Measurements from ENCODE around the gene PET100.
"Not testable (repeated sequence)": the region's sequence is repeated elsewhere in the genome, so short reads cannot be mapped to it uniquely, and the experiment has no call there.

The PET100 gene

DNA sequence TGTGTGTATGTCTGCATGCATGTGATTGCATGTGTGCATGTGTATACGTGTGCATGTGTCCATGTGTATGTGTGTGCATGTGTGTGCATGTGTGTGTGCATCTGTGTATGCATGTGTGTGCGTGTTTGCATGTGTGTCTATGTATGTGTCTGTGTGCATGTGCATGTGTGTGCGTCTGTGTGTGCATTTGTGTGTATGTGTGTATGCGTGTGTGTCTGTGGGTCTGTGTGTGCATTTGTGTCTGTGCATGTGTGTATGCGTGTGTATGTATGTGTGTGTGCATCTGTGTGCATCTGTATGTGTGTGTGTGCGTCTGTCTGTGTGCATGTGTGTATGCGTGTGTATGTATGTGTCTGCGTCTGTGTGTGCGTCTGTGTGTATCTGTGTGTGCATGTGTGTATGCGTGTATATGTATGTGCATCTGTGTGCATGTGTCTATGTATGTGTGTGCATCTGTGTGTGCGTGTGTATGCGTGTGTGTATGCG, 10.3 kb downstream of the PET100 start:
- in situ Hi-C loops (cut with HindIII; ENCODE audit: low sequenced_read_pairs), result no loop called here

DNA sequence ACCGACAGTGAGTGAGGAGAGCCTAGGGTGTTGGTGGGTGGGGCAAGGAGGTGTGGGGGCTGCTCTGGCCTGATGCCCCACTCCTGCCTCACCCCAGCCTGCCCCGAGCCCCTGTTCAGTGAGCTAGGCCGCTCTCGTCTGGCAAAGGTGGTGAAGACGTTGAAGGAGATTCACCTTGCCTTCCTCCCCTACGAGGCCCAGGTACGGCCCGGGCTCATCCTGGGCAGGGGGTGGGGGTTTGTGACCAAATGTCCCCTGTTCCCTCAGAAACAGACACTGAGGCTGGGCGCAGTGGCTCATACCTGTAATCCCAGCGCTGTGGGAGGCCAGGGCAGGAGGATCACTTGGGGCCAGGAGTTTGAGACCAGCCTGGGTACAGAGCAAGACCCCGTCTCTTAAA, 11.2 kb downstream of the PET100 start:
- TF ChIP-seq, protein P1, sequence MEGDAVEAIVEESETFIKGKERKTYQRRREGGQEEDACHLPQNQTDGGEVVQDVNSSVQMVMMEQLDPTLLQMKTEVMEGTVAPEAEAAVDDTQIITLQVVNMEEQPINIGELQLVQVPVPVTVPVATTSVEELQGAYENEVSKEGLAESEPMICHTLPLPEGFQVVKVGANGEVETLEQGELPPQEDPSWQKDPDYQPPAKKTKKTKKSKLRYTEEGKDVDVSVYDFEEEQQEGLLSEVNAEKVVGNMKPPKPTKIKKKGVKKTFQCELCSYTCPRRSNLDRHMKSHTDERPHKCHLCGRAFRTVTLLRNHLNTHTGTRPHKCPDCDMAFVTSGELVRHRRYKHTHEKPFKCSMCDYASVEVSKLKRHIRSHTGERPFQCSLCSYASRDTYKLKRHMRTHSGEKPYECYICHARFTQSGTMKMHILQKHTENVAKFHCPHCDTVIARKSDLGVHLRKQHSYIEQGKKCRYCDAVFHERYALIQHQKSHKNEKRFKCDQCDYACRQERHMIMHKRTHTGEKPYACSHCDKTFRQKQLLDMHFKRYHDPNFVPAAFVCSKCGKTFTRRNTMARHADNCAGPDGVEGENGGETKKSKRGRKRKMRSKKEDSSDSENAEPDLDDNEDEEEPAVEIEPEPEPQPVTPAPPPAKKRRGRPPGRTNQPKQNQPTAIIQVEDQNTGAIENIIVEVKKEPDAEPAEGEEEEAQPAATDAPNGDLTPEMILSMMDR (IDR thresholded peaks at IDR 0.05; ENCODE audit: low read depth, low read length, missing control alignments), result no peak
- no peak for DNase-seq (ENCODE audit: low read depth)
- H3K4me3 ChIP-seq (ENCODE audit: low read depth, low read length), result no peak overlapping the region
- in situ Hi-C loops (cut with HindIII; ENCODE audit: low sequenced_read_pairs), result no loop called here

More for the DNA sequence above, 10.3 kb downstream of the PET100 start:
- TF ChIP-seq, protein P1 (IDR thresholded peaks at IDR 0.05; ENCODE audit: low read depth, low read length, missing control alignments), result no peak
- DNase-seq (ENCODE audit: low read depth), result no peak
- H3K4me3 ChIP-seq (ENCODE audit: low read depth, low read length), result no peak overlapping the region

DNA sequence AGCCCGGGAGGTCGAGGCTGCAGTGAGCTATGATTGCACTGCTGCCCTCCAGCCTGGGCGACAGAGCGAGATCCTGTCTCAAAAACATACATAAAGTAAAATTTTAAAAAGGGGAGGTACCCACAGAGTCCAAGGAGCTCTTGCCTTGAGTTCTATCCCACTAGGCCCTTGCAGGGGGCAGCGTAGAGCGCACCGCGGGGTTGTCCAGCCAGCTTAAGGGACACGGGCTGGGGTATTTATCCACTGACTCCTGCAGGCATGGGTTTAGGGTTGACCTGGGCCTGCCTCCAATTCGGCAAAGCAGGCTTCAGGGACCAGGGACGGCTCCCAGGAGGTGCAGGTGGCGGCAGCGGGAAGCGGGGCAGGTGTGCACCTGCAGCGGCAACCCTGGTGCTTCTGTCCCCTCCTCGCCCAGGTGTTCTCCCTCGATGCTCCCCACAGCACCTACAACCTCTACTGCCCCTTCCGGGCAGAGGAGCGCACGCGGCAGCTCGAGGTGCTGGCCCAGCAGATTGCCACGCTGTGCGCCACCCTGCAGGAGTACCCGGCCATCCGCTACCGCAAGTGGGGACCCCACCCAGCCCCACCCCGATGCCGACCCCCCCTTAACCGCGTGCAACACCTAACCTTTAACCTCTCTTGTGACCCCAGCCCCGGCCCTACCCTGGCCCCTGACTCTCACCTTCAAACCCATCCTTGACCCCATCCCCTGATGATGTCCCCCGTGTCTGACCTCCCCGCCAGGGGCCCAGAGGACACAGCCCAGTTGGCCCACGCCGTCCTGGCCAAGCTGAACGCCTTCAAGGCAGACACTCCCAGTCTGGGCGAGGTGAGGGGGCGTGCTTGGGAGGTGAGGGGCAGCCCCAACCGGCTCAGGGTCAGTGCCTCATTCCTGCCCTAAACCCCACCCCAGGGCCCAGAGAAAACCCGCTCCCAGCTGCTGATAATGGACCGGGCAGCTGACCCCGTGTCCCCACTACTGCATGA, 12.0 kb downstream of the PET100 start:
- TF ChIP-seq, protein P1 (IDR thresholded peaks at IDR 0.05; ENCODE audit: low read depth, low read length, missing control alignments), result no peak
- H3K4me3 ChIP-seq (ENCODE audit: low read depth, low read length), result no peak overlapping the region
- DNase-seq (ENCODE audit: low read depth), result no peak
- in situ Hi-C loops (cut with HindIII; ENCODE audit: low sequenced_read_pairs), result no loop called here

DNA sequence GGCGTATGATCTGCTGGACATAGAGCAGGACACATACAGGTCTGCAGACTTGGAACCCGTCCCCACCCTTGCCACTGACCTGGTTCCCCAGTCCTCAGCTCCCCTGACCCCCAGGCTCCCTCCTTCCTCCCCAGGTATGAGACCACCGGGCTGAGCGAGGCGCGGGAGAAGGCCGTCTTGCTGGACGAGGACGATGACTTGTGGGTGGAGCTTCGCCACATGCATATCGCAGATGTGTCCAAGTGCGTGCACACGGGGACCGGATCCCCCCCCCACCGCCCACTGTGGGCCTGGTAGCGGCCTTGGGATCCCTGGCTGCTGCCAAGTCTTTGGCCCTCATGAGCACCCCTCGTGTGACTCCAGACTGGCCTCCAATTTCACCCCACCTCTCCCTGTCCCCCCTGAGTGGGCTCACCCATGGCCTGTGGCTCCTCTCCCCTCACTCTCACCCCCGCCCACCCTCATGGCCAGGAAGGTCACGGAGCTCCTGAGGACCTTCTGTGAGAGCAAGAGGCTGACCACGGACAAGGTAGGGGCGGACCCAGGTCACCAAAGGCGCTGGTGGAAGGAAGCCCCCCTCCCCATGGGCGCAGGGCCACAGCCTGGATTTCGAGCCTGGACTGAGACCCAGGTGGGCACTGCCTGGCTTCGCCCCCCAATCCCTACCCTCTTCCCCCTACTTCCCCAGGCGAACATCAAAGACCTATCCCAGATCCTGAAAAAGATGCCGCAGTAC, 12.9 kb downstream of the PET100 start:
- H3K4me3 ChIP-seq (ENCODE audit: low read depth, low read length), result no peak overlapping the region
- no peak for DNase-seq (ENCODE audit: low read depth)
- in situ Hi-C loops (cut with HindIII; ENCODE audit: low sequenced_read_pairs), result no loop called here
- TF ChIP-seq, protein P1 (IDR thresholded peaks at IDR 0.05; ENCODE audit: low read depth, low read length, missing control alignments), result no peak

DNA sequence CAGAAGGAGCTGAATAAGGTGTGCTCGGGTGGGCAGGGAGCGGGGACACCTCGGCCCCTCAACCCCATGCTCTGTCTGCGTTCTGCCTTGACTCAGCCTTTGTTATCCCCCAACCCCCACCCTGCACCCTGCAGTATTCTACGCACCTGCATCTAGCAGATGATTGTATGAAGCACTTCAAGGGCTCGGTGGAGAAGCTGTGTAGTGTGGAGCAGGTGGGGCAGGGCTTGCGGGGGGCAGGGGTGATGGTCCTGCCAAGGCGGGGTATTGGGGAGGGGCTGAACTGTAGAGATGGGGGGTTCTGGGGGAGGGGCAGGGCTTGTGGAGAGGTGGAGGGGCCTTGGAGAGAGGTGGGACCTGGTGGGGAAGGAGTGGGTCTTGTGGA, 13.4 kb downstream of the PET100 start:
- TF ChIP-seq, protein P1 (IDR thresholded peaks at IDR 0.05; ENCODE audit: low read depth, low read length, missing control alignments), result no peak
- no peak overlapping the region for H3K4me3 ChIP-seq (ENCODE audit: low read depth, low read length)
- no peak for DNase-seq (ENCODE audit: low read depth)
- in situ Hi-C loops (cut with HindIII; ENCODE audit: low sequenced_read_pairs), result no loop called here

DNA sequence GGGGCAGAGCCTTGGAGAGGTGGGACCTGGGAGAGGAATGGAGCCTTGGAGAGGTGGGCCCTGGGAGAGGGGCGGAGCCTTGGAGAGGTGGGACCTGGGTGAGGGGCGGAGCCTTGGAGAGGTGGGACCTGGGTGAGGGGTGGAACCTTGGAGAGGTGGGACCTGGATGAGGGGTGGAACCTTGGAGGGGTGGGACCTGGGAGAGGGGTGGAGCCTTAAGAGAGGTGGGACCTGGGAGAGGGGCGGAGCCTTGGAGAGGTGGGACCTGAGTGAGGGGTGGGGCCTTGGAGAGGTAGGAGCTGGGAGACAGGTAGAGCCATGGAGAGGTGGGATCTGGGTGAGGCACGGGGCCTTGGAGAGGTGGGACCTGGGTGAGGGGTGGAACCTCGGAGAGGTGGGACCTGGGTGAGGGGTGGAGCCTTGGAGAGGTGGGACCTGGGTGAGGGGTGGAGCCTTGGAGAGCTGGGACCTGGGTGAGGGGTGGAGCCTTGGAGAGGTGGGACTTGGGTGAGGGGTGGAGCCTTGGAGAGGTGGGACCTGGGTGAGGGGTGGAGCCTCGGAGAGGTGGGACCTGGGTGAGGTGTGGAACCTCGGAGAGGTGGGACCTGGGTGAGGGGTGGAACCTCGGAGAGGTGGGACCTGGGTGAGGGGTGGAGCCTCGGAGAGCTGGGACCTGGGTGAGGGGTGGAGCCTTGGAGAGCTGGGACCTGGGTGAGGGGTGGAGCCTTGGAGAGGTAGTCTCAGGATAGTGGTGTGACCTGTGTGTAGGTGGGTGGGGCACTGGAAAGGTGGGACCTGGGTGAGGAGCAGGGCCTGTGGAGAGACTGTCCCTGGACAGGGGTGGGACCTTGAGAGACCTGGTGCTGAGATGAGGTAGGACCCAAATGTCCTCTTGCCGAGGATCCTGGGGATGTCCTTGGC, 14.3 kb downstream of the PET100 start:
- in situ Hi-C loops (cut with HindIII; ENCODE audit: low sequenced_read_pairs); H3K4me3 ChIP-seq (ENCODE audit: low read depth, low read length); DNase-seq (ENCODE audit: low read depth): not testable (repeated sequence)
